Large intestine (tissue), 1 donor: ENCODE results near the gene KRTAP6-2. TPM values are rescaled to one million over a fixed set of nuclear protein-coding genes. Genes with fewer than 3 reads are reported as not detected.

ENCODE experiments used
- polyA plus RNA-seq: library from polyadenylated mRNA; unstranded; fragments of 120-200 nt; gene quantifications from one replicate; pipeline ENCODE4 v1.2.1, GENCODE V29; 2013

Gene KRTAP6-2
- polyA plus RNA-seq, 1 donor, result not detected

Other genes starting within 250 kb of the KRTAP6-2 start
- not detected for gene KRTAP13-2, start 226.6 kb downstream of the KRTAP6-2 start, polyA plus RNA-seq
- not detected for gene KRTAP13-1, start 202.9 kb downstream of the KRTAP6-2 start, polyA plus RNA-seq
- gene KRTAP13-3, start 173.0 kb downstream of the KRTAP6-2 start, polyA plus RNA-seq, result not detected
- not detected for gene KRTAP13-4, start 168.7 kb downstream of the KRTAP6-2 start, polyA plus RNA-seq
- not detected for gene KRTAP15-1, start 158.6 kb downstream of the KRTAP6-2 start, polyA plus RNA-seq
- gene KRTAP19-1, start 118.5 kb downstream of the KRTAP6-2 start, polyA plus RNA-seq, result not detected
- not detected for gene KRTAP19-2, start 111.5 kb downstream of the KRTAP6-2 start, polyA plus RNA-seq
- gene KRTAP19-3, start 106.9 kb downstream of the KRTAP6-2 start, polyA plus RNA-seq, result not detected
- not detected for gene KRTAP19-4, start 101.7 kb downstream of the KRTAP6-2 start, polyA plus RNA-seq
- not detected for gene KRTAP19-5, start 96.8 kb downstream of the KRTAP6-2 start, polyA plus RNA-seq
- gene KRTAP19-6, start 57.0 kb downstream of the KRTAP6-2 start, polyA plus RNA-seq, result not detected
- gene KRTAP19-7, start 37.6 kb downstream of the KRTAP6-2 start, polyA plus RNA-seq, result not detected
- not detected for gene KRTAP22-2, start 8.5 kb downstream of the KRTAP6-2 start, polyA plus RNA-seq
- gene KRTAP6-3, start 6.5 kb downstream of the KRTAP6-2 start, polyA plus RNA-seq, result not detected
- gene KRTAP22-1, start 2.2 kb upstream of the KRTAP6-2 start, polyA plus RNA-seq, result not detected
- not detected for gene KRTAP6-1, start 15.0 kb upstream of the KRTAP6-2 start, polyA plus RNA-seq
- gene KRTAP20-1, start 17.5 kb upstream of the KRTAP6-2 start, polyA plus RNA-seq, result not detected
- gene KRTAP20-4, start 21.7 kb upstream of the KRTAP6-2 start, polyA plus RNA-seq, result not detected
- gene KRTAP20-2, start 36.3 kb upstream of the KRTAP6-2 start, polyA plus RNA-seq, result not detected
- not detected for gene KRTAP20-3, start 44.0 kb upstream of the KRTAP6-2 start, polyA plus RNA-seq
- gene KRTAP21-3, start 119.9 kb upstream of the KRTAP6-2 start, polyA plus RNA-seq, result not detected
- gene KRTAP21-2, start 148.4 kb upstream of the KRTAP6-2 start, polyA plus RNA-seq, result not detected
- not detected for gene KRTAP21-1, start 156.5 kb upstream of the KRTAP6-2 start, polyA plus RNA-seq
- gene KRTAP8-1, start 214.4 kb upstream of the KRTAP6-2 start, polyA plus RNA-seq, result not detected
- not detected for gene KRTAP7-1, start 230.9 kb upstream of the KRTAP6-2 start, polyA plus RNA-seq